ENCODE data around the gene ZNRF3.
"Not testable (repeated sequence)": the region's sequence is repeated elsewhere in the genome, so short reads cannot be mapped to it uniquely, and the experiment has no call there.

The ZNRF3 gene

DNA sequence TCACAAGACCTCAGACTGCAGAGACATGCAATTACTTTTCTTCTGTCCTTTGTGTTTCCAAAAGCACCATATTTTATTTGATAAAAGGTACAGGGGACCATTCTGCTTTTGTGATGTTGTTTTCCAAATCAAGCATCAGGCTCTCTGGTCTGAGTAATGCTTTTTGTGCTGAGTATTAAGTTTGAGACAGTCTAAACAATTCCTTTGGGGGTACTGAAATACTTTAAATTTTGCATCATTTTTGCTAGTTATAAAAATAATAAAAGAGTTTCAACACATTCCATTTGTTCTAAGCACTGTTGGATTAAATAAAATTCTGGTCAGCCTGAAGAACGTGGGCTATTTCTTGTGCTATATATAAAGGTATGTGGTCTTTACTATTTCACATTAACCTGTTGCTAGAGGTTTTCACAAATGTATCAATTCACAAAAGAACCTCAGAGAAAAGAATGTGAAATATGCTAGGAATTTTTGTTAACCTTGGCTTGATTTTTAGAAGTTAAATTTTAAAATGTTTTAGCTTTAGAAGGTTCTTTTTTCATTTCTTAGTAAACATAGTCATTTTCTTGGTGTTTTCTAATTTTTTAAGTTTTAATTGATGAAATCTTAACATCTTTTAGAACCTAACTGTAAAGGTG is 116.7 kb downstream of the ZNRF3 start:
- TF ChIP-seq, protein P1, sequence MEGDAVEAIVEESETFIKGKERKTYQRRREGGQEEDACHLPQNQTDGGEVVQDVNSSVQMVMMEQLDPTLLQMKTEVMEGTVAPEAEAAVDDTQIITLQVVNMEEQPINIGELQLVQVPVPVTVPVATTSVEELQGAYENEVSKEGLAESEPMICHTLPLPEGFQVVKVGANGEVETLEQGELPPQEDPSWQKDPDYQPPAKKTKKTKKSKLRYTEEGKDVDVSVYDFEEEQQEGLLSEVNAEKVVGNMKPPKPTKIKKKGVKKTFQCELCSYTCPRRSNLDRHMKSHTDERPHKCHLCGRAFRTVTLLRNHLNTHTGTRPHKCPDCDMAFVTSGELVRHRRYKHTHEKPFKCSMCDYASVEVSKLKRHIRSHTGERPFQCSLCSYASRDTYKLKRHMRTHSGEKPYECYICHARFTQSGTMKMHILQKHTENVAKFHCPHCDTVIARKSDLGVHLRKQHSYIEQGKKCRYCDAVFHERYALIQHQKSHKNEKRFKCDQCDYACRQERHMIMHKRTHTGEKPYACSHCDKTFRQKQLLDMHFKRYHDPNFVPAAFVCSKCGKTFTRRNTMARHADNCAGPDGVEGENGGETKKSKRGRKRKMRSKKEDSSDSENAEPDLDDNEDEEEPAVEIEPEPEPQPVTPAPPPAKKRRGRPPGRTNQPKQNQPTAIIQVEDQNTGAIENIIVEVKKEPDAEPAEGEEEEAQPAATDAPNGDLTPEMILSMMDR (IDR thresholded peaks at IDR 0.05; ENCODE audit: control insufficient read depth, extremely low read depth, insufficient read depth): no peak
- no peak for DNase-seq (ENCODE audit: low read depth)
- H3K4me3 ChIP-seq (ENCODE audit: low read depth, low read length): no peak overlapping the region

DNA sequence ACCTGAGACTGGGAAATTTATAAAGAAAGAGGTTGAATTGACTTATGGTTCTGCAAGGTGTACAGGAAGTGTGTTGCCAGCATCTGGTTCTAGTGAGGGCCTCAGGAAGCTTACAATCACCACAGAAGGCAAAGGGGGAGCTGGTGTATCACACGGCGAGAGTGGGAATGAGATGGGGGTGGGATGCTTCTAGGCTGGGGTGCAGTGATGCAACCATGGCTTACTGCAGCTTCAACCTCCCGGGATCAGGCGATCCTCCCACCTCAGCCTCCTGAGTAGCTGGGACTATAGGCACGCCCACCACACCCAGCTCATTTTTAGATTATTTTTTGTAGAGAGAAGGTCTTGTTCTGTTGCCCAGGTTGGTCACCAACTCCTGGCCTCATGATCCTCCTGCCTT is 117.3 kb downstream of the ZNRF3 start:
- TF ChIP-seq, protein P1 (IDR thresholded peaks at IDR 0.05; ENCODE audit: control insufficient read depth, extremely low read depth, insufficient read depth): no peak

DNA sequence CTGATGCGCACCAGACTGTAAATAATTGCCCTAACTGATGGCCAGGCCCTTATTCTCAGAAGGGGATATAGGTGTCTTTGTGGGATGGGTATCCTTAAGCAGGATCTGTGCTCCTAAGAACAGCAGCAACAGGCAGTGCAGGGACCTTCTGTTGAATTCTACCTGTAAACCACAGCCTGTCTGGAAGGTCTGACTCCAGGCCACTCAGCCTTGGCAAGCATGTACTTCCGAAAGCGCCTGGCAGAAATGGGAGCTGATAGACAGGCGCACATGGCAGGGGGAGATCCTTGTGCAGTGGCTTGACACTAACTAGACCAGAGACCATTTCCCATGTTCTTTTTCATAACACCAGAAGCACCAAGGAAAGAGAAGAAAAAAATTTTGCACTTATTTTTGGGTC is 119.2 kb downstream of the ZNRF3 start:
- no peak overlapping the region for H3K4me3 ChIP-seq (ENCODE audit: low read depth, low read length)
- DNase-seq (ENCODE audit: low read depth): no peak
- TF ChIP-seq, protein P1 (IDR thresholded peaks at IDR 0.05; ENCODE audit: control insufficient read depth, extremely low read depth, insufficient read depth): no peak

More for the DNA sequence above, 117.3 kb downstream of the ZNRF3 start:
- H3K4me3 ChIP-seq (ENCODE audit: low read depth, low read length): no peak overlapping the region
- no peak for DNase-seq (ENCODE audit: low read depth)

DNA sequence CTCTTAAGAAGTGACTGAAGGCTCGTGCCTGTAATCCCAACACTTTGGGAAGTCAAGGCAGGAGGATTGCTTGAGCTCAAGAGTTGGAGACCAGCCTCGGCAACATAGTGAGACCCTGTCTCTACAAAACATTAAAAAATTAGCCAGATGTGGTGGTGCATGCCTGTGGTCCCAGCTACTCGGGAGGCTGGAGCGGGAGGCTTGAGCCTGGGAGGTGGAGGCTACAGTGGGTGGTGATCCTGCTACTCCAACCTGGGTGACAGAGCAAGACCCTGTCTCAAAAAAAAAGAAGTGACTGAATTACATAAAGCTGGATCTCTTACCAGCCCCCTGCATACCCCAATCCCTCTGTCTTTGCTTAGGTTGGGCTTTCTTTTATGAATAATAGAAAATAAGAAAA is 120.2 kb downstream of the ZNRF3 start:
- no peak overlapping the region for H3K4me3 ChIP-seq (ENCODE audit: low read depth, low read length)
- no peak for DNase-seq (ENCODE audit: low read depth)
- TF ChIP-seq, protein P1 (IDR thresholded peaks at IDR 0.05; ENCODE audit: control insufficient read depth, extremely low read depth, insufficient read depth): no peak

DNA sequence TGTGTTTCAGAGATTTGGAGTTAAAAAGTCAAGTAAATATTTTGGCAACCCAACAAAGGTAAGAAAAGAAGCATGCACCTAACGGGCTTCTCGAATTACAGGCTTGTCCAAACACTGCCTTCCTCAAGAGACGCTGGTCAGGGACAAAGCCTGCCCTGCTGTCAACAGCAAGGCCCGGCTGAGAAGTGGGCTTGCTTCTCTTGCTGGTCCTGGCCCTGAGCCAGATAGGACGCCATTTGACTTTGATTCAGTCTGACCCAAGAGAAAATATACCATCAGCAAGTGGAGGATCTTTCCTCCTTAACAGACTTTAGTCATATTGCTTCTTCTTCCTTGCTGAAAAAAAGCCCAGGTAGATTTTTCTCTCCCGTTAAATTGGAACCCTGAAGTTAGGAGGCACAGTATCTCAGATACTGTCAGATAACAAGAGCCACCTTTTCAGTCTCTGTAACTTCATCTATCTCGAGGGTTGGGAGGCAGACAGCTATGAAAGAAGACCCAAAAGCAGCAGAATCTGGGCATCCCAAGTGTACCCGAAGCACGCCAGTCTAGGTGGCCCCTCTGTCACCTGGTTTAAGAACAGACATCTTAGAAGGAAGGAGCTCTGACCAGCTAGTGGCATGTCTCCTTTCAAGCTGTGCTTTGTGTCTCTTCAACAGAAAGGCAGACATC is 120.7 kb downstream of the ZNRF3 start:
- DNase-seq (ENCODE audit: low read depth): peak; percentile 60
- TF ChIP-seq, protein P1 (IDR thresholded peaks at IDR 0.05; ENCODE audit: control insufficient read depth, extremely low read depth, insufficient read depth): no peak
- H3K4me3 ChIP-seq (ENCODE audit: low read depth, low read length): no peak overlapping the region

DNA sequence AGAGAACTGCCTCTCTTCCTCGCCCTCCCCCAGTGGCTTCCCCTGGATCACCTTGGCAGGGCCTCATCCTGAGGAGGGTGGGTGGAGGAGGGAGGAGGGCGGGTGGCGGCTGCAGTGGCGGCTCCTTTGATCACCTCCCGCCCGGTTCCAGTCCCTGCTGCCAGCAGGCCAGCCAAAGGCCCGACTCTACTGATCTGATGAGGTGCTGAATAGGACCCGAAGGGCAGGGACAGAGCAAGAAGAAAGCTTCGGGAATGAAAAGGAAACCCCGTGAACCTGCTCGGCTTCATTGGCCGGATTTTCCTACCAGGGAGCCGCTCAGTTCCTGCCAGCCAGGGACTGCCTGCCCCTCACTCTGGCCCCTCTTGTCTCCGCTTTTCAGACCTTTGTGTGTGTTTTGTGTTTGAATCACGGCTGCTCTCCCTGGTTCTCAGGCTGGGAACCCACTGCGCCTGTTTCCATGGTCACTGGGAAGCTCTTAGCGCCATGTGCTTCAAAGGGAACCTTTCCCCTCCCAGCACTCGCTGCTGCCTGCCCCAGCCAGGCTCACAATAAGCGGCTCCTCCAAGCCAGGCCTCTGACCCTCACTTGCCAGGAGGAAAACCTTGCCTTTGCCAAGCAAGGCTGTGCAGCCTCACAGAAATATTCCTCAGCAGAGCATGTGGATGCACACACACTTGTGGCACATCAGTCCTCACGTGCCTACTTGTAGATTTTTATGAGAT is 121.4 kb downstream of the ZNRF3 start:
- H3K4me3 ChIP-seq (ENCODE audit: low read depth, low read length): no peak overlapping the region
- TF ChIP-seq, protein P1 (IDR thresholded peaks at IDR 0.05; ENCODE audit: control insufficient read depth, extremely low read depth, insufficient read depth): no peak
- no peak for DNase-seq (ENCODE audit: low read depth)

DNA sequence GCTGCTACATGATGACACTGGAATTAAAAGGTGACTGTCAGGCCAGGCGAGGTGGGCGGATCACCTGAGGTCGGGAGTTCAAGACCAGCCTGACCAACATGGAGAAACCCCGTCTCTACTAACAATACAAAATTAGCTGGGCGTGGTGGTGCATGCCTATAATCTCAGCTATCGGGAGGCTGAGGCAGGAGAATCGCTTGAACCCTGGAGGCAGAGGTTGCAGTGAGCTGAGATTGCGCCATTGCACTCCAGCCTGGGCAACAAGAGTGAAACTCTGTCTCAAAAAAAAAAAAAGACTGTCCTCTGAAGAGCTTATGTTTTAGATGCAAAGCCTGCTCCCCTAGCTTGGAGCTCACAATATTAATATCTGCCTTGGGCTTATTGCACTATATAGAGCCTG is 122.4 kb downstream of the ZNRF3 start:
- not testable (repeated sequence) for DNase-seq (ENCODE audit: low read depth); H3K4me3 ChIP-seq (ENCODE audit: low read depth, low read length)

Data from LNCaP clone FGC (cell line).